ENCODE results near the gene CAPN2. TPM values are rescaled to one million over a fixed set of nuclear protein-coding genes. Genes with fewer than 3 reads are reported as not detected.

CAPN2 gene
- total RNA-seq, 1 donor from 2014 or later = 98.6 TPM

DNA sequence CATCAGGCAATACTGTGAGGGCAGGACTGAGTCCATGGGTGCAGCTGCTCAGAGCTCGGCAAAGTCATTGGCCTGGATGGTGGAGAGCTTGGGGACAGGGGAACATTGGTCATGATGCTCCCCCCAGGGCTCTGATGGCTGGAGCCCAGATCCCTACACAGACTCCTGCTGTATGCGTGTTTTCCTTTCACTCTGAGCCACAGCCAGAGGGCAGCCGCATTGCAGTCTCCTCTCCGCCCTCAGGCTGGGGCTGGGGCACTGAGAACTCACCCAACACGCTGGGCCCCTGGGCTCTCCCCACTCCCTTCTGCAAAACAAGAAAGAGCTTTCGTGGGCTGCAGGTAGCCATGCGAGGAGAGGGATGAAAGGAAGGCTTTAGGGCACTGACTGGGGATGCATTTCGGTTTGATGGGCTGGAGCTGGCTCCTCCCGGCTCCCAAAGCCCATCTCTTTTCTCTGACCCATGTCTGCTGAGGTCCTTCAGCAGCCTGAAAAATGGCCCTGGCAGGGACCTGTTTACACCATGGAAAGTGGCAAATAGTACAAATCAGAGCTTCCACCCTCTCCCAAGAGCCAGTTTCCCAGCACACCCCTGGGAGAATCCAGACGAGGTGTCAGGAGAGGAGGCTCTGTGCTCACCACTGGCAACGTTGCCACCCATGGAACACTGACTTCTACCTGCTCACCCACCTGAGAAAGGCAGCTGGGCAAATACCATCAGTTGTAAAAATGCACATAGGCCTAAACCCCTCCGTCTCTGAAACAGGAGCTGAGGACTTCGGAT lies 43.8 kb downstream of the CAPN2 start:
- DNase-seq (ENCODE audit: low read depth, low spot score) = no peak
- TF ChIP-seq, protein P1, sequence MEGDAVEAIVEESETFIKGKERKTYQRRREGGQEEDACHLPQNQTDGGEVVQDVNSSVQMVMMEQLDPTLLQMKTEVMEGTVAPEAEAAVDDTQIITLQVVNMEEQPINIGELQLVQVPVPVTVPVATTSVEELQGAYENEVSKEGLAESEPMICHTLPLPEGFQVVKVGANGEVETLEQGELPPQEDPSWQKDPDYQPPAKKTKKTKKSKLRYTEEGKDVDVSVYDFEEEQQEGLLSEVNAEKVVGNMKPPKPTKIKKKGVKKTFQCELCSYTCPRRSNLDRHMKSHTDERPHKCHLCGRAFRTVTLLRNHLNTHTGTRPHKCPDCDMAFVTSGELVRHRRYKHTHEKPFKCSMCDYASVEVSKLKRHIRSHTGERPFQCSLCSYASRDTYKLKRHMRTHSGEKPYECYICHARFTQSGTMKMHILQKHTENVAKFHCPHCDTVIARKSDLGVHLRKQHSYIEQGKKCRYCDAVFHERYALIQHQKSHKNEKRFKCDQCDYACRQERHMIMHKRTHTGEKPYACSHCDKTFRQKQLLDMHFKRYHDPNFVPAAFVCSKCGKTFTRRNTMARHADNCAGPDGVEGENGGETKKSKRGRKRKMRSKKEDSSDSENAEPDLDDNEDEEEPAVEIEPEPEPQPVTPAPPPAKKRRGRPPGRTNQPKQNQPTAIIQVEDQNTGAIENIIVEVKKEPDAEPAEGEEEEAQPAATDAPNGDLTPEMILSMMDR (conservative IDR thresholded peaks at IDR 0.05) = no peak
- no peak overlapping the region for H3K27ac Mint-ChIP-seq (ENCODE audit: unreplicated experiment)
- no peaks in the 10 kb centered on the region for H3K4me1 Mint-ChIP-seq
- H3K36me3 Mint-ChIP-seq (ENCODE audit: low read depth) = peaks cover 14% of the 10 kb centered on the region
- H3K9me3 Mint-ChIP-seq = no peaks in the 10 kb centered on the region
- no peaks in the 10 kb centered on the region for H3K27me3 Mint-ChIP-seq (ENCODE audit: low read depth)
- no peak overlapping the region for H3K4me3 Mint-ChIP-seq

DNA sequence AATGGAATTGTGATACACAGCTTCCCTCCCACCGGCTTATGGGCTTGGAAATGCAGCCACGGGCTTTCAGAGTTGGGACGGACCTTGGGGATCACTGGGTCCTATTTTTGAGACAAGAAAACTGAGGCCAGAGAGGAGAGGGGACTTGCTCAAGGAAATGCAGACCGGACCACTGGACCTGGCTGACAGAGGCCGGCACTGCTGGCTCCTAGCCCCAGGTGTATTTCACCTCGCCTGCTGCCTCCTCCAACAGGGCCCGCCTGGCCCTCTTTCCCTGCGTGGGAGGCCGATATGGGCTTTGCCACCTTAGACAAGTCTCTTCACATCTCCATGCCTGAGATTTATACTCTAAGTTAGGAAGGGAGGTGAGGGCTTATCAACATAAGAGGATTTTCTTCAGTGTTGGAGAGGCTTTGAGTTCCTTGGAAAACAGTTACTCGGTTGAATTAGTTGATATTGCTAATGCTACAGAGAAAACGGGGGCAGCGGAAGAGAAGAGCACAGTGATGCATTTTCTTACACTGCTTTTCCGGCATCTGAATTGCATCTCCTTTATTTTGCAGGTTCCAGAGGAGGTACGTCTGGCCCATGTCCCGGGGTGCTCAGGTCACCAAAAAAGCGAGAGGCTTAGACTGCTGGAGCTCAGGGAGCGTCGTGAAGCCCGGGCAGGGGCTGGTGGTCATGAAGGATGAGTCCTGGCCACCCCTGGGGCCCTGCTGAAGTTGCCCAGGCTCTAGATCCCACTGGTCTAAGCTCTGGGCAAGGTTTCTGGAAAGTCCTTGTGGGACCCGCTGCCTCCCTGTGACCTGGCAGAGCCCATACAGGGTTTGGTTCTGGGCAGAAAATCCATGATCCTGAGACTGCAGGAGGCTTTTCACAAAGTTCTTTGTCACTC lies 44.7 kb downstream of the CAPN2 start:
- DNase-seq (ENCODE audit: low read depth, low spot score) = no peak
- Mint-ChIP-seq H3K4me1 (no peaks in the 10 kb centered on the region), H3K27me3 (ENCODE audit: low read depth) (no peaks in the 10 kb centered on the region), H3K27ac (ENCODE audit: unreplicated experiment) (no peak overlapping the region), H3K4me3 (no peak overlapping the region), H3K9me3 (no peaks in the 10 kb centered on the region), H3K36me3 (ENCODE audit: low read depth) (peaks cover 14% of the 10 kb centered on the region)
- TF ChIP-seq, protein P1 (conservative IDR thresholded peaks at IDR 0.05) = no peak

DNA sequence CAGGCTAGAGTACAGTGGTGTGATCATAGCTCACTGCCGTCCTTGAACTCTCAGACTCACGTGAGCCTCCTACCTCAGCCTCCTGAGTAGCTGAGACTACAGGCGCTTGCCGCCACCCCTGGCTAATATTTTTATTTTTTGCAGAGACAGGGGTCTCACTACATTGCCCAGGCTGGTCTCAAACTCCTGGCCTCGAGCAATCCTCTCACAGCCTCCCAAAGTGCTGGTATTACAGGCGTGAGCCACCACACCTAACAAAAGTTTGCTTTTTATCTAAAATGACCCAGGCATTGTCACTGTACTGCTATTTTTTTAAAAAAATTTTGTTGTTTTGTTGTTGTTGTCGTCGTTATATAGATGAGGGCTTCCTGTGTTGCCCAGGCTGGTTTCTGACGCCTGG lies 46.4 kb downstream of the CAPN2 start:
- no peaks in the 10 kb centered on the region for H3K27me3 Mint-ChIP-seq (ENCODE audit: low read depth)
- H3K4me3 Mint-ChIP-seq = no peak overlapping the region
- DNase-seq (ENCODE audit: low read depth, low spot score) = no peak
- no peaks in the 10 kb centered on the region for H3K4me1 Mint-ChIP-seq
- TF ChIP-seq, protein P1 (conservative IDR thresholded peaks at IDR 0.05) = no peak
- no peak overlapping the region for H3K27ac Mint-ChIP-seq (ENCODE audit: unreplicated experiment)
- peaks cover 16% of the 10 kb centered on the region for H3K36me3 Mint-ChIP-seq (ENCODE audit: low read depth)
- no peaks in the 10 kb centered on the region for H3K9me3 Mint-ChIP-seq

DNA sequence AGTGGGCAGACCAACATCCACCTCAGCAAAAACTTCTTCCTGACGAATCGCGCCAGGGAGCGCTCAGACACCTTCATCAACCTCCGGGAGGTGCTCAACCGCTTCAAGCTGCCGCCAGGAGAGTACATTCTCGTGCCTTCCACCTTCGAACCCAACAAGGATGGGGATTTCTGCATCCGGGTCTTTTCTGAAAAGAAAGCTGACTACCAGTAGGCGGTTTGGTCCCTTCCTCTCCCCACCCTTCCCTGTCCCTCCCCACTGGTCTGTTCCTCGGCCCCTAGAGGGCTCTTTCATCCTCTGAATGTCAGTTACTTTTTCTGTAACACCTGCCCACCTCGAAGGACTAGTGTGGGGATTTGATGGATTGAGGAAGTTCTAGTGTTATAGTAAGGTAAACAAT lies 46.9 kb downstream of the CAPN2 start:
- TF ChIP-seq, protein P1 (conservative IDR thresholded peaks at IDR 0.05) = no peak
- no peaks in the 10 kb centered on the region for H3K4me1 Mint-ChIP-seq
- no peak for DNase-seq (ENCODE audit: low read depth, low spot score)
- no peaks in the 10 kb centered on the region for H3K9me3 Mint-ChIP-seq
- peaks cover 18% of the 10 kb centered on the region for H3K36me3 Mint-ChIP-seq (ENCODE audit: low read depth)
- no peak overlapping the region for H3K27ac Mint-ChIP-seq (ENCODE audit: unreplicated experiment)
- H3K27me3 Mint-ChIP-seq (ENCODE audit: low read depth) = no peaks in the 10 kb centered on the region
- no peak overlapping the region for H3K4me3 Mint-ChIP-seq

DNA sequence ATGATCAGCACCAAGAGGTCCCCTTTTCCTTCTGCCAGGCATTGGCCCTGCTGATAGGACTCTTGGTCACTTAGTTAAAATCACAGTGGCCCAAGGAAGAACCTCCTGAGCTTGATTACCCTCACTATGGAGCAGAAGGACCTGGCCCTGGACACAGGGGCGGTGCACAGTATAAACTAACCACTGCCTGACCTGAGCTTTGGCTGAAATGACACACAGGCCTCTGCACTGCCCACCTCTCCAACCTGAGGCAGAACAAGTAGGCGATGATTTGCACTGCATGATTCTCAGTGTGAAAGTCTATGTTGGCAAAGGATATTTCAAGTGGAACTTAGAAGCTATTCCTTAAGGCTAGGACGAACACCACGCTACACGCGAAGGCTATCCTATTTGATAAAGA lies 48.5 kb downstream of the CAPN2 start:
- H3K4me3 Mint-ChIP-seq = no peak overlapping the region
- TF ChIP-seq, protein P1 (conservative IDR thresholded peaks at IDR 0.05) = no peak
- no peak for DNase-seq (ENCODE audit: low read depth, low spot score)
- H3K36me3 Mint-ChIP-seq (ENCODE audit: low read depth) = peaks cover 20% of the 10 kb centered on the region
- no peaks in the 10 kb centered on the region for H3K27me3 Mint-ChIP-seq (ENCODE audit: low read depth)
- H3K9me3 Mint-ChIP-seq = no peaks in the 10 kb centered on the region
- no peak overlapping the region for H3K27ac Mint-ChIP-seq (ENCODE audit: unreplicated experiment)
- H3K4me1 Mint-ChIP-seq = peaks cover 13% of the 10 kb centered on the region
